ENCODE data around the gene FAM174C.
"Not testable (repeated sequence)": the region's sequence is repeated elsewhere in the genome, so short reads cannot be mapped to it uniquely, and the experiment has no call there.

FAM174C gene

GRCh38 chr19:1237027-1237659 lies 38.2 kb upstream of the FAM174C start:
- DNase-seq (ENCODE audit: low read depth, low spot score) = no peak

- no peak for DNase-seq (ENCODE audit: low read depth, low spot score)
Measured at GRCh38 chr19:1237754-1238368, 37.5 kb upstream of the FAM174C start, which contains the start of gene CBARP. CBARP (minus strand) TSS chr19:1238005; CDS start chr19:1236100, 1,905 bp downstream.

- no peak for DNase-seq (ENCODE audit: low read depth, low spot score)
Measured at GRCh38 chr19:1238369-1239303, 36.7 kb upstream of the FAM174C start.

GRCh38 chr19:1239420-1239795 lies 35.9 kb upstream of the FAM174C start:
- no peak for DNase-seq (ENCODE audit: low read depth, low spot score)

GRCh38 chr19:1239796-1240737 lies 35.3 kb upstream of the FAM174C start:
- peak; percentile 85 for DNase-seq (ENCODE audit: low read depth, low spot score)

GRCh38 chr19:1240925-1241324 lies 34.4 kb upstream of the FAM174C start:
- DNase-seq (ENCODE audit: low read depth, low spot score) = no peak

- peak; percentile 77 for DNase-seq (ENCODE audit: low read depth, low spot score)
Measured at GRCh38 chr19:1241417-1242095, 33.8 kb upstream of the FAM174C start, which contains the start of gene ATP5F1D. ATP5F1D (plus strand) TSS chr19:1241751; CDS start chr19:1241851, 100 bp downstream.

GRCh38 chr19:1243768-1244692 lies 31.3 kb upstream of the FAM174C start:
- DNase-seq (ENCODE audit: low read depth, low spot score) = no peak

GRCh38 chr19:1244693-1245451 lies 30.5 kb upstream of the FAM174C start:
- no peak for DNase-seq (ENCODE audit: low read depth, low spot score)

- DNase-seq (ENCODE audit: low read depth, low spot score) = no peak
Measured at GRCh38 chr19:1245494-1246264, 29.7 kb upstream of the FAM174C start.

- not testable (repeated sequence) for DNase-seq (ENCODE audit: low read depth, low spot score)
Measured at GRCh38 chr19:1246265-1247087, 28.9 kb upstream of the FAM174C start.

GRCh38 chr19:1247748-1248138 lies 27.6 kb upstream of the FAM174C start:
- DNase-seq (ENCODE audit: low read depth, low spot score) = no peak

- no peak for DNase-seq (ENCODE audit: low read depth, low spot score)
Measured at GRCh38 chr19:1248139-1248785, 27.1 kb upstream of the FAM174C start, which contains the start of gene MIDN. MIDN (plus strand) TSS chr19:1248583; CDS start chr19:1250297, 1,714 bp downstream.

GRCh38 chr19:1248786-1249297 lies 26.5 kb upstream of the FAM174C start:
- DNase-seq (ENCODE audit: low read depth, low spot score) = no peak

GRCh38 chr19:1249298-1249989 lies 25.9 kb upstream of the FAM174C start:
- peak; percentile 90 for DNase-seq (ENCODE audit: low read depth, low spot score)

Measured in activated naive CD8-positive, alpha-beta T cell treated with anti-CD3 and anti-CD28 coated beads, Interleukin-2, amount 50 U/mL, for 16 hours (primary cell).